HepG2 (cell line): ENCODE measurements around the gene H2AZ2.

Source experiments
- CEBPB ChIP-seq: IDR thresholded peaks from 2 replicates; pipeline ENCODE4 v1.6.1; 2011; ENCODE audit warnings: low read depth, low read length, improper control_type of control experiment, borderline replicate concordance
- CTCF ChIP-seq: sonication (generic); formaldehyde crosslinking; IDR thresholded peaks from 2 replicates; pipeline ENCODE4 v1.5.0; 2020; ENCODE audit warnings: mild to moderate bottlenecking, missing genetic modification reagents, moderate library complexity
- EP300 ChIP-seq, 3 experiments: sonication (generic) in 1 of 3; formaldehyde crosslinking in 1 of 3; IDR thresholded peaks; 2 replicates each; pipeline versions ENCODE4 v1.5.1 to v1.6.1; 2011 to 2020; ENCODE audit warnings: low read depth in 2 of 3, low read length in 2 of 3, borderline replicate concordance in 1 of 3, improper control_type of control experiment in 1 of 3, mild to moderate bottlenecking in 1 of 3, missing genetic modification reagents in 1 of 3, moderate library complexity in 1 of 3
- POLR2AphosphoS5 ChIP-seq: IDR thresholded peaks from 2 replicates; pipeline ENCODE4 v1.6.1; 2012; ENCODE audit warnings: low read depth, low read length
- STAT6 ChIP-seq: sonication (generic); formaldehyde crosslinking; IDR thresholded peaks from 2 replicates; pipeline ENCODE4 v1.4.0; 2020; ENCODE audit warnings: missing genetic modification reagents, mild to moderate bottlenecking, borderline replicate concordance
- TARDBP ChIP-seq: sonication (generic); formaldehyde crosslinking; IDR thresholded peaks from 2 replicates; pipeline ENCODE4 v1.8.0; 2022; ENCODE audit warnings: mild to moderate bottlenecking, missing genetic modification reagents
- ZNF274 ChIP-seq: sonication (generic); formaldehyde crosslinking; IDR thresholded peaks from 2 replicates; pipeline ENCODE4 v1.5.1; 2020; ENCODE audit warnings: mild to moderate bottlenecking, missing genetic modification reagents
- ZNF317 ChIP-seq: sonication (generic); formaldehyde crosslinking; IDR thresholded peaks from 2 replicates; pipeline ENCODE4 v1.5.0; 2020; ENCODE audit warnings: mild to moderate bottlenecking, missing genetic modification reagents

- TF ChIP-seq CEBPB (no peak), CTCF (CRISPR knock-in tag) (no peak), ZNF274 (no peak), TARDBP (CRISPR knock-in tag) (no peak), POLR2AphosphoS5 (no peak), EP300 (IDR thresholded peaks at IDR 0.05; ENCODE audit: low read depth in 2 of 2, low read length in 2 of 2) (no peak), EP300 (CRISPR knock-in tag; IDR thresholded peaks at IDR 0.05; ENCODE audit: borderline replicate concordance) (no peak), ZNF317 (CRISPR knock-in tag) (no peak), STAT6 (CRISPR knock-in tag) (no peak)
Observed at GRCh38 chr7:44897309-44897708, 49.4 kb upstream of the H2AZ2 start.
